T-helper 9 cell (primary cell): ENCODE data around the gene VSTM2L.

ENCODE experiments used
- DNase-seq: peaks from one replicate; pipeline ENCODE4 v3.0.0-alpha.2; 2020

Gene VSTM2L

GRCh38 chr20:37878835-37879599 lies 23.9 kb upstream of the VSTM2L start:
- DNase-seq: no peak

DNA sequence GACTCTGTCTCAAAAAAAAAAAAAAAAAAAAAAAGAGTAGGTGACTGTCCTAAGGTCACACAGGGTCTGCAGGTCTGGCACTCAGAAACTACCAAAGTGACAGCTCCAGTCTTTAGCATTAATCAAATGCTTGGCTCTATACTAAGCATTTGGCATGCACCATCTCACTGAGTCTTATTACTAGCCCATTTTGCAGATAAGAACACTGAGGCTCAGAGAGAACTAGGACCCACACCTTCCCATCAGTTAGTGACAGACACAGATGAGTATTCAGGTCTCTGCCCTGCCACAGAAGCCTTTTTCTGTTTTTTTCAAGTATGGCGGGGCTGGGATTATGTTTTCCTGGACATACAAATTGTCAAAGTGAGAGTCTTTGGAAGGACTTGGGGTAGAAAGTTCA lies 23.1 kb upstream of the VSTM2L start:
- no peak for DNase-seq

GRCh38 chr20:37880726-37881591 lies 22.0 kb upstream of the VSTM2L start:
- DNase-seq: no peak

DNA sequence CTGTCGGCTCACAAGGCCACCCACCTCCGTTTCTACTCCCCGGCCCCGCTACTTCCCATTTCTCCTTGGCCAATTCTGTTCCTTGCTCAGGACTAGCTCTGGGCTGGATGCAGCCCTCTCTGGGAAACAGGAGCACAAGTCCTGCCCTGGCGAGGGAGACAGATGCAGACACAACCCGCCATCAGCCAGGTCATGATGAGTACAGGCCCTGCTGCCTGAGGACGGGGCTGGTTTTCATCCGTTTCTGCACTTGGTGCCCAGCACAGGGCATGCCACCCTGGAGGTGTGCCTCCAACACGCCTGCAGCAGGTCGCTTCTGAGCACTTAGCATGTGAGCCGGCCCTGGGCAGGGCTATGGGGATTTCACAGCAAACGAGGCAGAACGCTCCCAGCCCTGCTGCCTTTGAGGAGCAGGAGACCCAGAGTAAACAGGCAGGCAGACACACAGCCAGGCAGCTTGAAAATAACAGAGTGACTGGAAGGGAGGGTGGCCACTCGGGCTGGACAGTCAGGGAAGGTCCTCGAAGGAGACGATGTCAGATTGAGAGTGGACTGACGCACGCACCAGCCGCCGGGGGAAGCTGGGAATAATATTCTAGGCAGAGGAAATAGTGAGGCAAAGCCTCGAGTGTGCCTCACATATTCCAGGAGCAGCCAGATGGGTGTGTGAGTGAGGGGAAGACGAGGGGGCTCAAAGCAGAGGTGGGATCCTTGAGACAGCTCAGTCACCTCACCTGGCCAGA lies 21.2 kb upstream of the VSTM2L start:
- DNase-seq: no peak

DNA sequence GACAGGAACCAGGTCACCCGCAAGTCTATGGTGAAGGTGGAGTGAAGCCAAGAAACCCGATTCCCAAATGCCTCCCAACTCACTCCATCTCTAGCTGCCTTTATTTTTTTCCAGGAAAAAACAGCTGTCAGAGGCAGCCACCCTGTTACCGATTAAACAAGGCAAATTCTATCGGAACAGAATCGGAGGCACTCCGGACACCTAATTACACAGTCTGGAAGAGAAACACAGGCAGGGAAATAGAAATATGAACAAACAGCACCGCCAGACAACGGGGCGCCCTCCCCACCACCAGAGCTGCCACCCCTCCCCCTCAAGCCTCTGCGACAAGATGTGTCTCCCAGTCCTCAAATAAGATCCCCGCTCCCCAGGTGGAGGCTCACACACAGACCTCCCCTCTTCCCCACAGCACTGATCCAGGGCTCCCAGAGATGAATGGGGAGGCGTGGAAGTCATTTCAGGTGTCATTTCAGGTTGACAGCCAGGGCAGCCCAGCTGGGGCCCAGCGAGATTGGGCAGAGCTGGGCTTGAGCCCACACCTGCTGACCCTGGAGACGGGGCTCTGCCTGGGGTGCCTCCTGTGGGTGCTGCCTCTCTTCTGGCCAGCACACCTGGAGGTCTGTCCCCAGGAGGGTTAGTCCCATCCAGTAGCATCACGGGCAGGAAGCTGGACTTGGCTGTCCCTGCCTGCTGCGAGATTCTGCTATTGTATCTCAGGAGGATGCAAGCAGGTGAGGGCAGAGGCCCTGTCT lies 19.8 kb upstream of the VSTM2L start:
- DNase-seq: no peak

DNA sequence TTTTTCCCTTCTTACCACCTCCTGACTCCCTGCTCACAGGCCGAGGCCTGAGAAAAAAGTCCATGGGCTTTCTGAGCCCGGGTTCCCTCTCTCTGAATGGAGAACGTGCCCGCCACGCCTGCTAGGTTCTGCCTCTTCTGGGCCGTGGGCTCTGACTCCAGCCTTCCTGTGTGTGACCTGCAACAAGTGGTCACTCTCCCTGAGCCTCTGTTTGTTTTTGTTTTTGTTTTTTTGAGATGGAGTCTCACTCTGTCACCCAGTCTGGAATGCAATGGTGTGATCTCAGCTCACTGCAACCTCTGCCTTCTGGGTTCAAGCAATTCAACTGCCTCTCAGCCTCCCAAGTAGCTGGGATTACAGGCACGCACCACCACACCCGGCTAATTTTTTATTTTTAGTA lies 17.9 kb upstream of the VSTM2L start:
- DNase-seq: no peak

- no peak for DNase-seq
Measured at GRCh38 chr20:37885593-37886503, 17.1 kb upstream of the VSTM2L start.

GRCh38 chr20:37886851-37887297 lies 16.1 kb upstream of the VSTM2L start:
- no peak for DNase-seq

- DNase-seq: no peak
Measured at GRCh38 chr20:37888641-37889040, 14.3 kb upstream of the VSTM2L start.

DNA sequence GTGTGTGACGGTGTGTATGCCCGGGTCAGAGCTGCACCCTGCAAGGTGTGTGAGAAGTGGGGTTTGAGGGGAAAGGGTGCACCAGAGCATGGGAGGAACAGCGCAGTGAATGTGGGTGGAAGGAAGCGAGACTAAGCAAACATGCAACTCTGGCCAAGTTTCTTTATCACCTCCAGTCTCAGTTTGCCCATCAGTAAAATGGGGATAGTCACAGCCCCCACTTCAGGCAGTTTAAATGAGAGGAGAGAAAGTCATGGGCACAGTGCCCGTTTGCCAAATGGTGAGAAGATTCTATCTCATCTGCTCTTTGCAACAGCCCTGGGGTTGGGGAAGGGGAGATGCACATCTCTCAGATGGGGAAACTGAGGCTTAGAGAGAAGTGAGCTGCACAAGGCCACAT lies 12.8 kb upstream of the VSTM2L start:
- DNase-seq: no peak

DNA sequence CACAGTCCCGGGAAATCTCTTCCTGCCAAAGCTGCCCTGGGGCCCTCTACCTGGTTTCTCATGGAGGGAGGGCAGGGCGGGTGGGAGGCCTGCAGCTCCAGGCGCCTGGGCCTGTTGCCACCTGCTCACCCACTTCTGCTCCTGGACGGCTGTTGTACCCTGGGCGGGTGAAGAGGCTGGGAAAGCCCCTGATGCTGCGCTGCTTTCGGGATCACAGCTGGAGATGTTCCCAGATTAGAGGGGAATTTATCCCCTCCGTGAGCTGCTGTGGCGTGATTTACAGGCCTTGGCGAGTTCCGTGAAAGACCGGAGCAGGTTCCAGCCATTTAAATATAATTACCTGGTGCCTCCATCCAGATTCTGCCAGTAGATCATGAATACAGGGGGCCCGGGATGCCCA lies 12.3 kb upstream of the VSTM2L start:
- DNase-seq: no peak

DNA sequence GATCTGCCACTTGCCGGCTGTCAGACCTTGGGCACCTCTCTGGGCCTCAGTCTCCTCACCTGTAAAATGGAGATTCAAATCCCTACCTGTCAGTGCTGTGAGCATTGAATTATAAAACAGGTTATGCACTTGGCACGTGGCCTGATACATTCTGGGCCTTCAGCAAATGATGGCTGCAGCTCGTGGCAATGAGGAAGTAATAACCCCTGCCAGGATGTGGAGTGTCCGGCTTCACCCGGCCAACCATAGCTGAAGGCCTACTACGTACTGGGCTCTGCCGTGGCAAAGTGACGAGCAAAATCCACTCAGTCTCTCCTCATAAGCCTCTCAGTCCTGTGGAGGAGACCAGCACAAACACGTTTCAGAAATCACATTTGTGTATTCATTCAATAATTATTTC lies 10.9 kb upstream of the VSTM2L start:
- no peak for DNase-seq

GRCh38 chr20:37893566-37894241 lies 9.2 kb upstream of the VSTM2L start:
- no peak for DNase-seq

DNA sequence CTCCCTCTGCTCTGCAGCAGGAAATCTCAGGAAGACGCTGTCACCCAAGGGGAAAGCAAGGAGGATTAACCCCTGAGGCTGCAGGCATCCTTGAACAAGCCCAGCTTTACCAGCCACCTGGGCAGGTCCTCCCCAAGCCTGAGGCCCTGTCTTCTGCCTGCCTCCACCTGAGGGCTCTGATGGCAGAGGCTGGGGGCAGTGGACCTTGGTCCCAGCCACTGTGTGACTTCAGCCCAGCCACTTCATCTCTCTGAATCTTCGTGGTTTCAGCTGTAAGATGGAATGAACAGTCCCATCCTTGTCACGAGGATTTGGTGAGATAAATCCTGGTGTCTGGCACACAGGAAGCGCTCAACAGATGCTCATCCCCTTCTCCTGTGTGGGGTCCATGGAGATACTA lies 8.5 kb upstream of the VSTM2L start:
- DNase-seq: no peak

DNA sequence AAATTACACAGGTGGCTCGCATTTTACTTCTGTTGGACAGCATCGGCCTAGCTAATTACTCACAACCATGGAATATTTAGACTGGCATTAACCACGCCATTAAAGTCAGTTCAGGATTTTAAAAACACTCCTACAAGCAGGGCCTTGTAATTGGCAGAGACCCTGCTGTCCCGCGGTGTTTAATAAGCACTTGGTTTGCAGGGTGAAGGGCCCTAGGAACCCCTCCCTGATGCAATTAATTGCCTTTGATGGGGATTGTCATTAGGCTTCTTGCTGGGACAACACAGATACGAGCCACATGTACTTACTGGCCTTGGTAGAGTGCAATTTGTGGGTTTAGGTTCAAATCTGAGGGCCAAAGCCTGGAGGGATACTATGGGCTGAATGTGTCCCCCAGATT lies 7.8 kb upstream of the VSTM2L start:
- DNase-seq: no peak

- no peak for DNase-seq
Measured at GRCh38 chr20:37896932-37897548, 5.9 kb upstream of the VSTM2L start.

DNA sequence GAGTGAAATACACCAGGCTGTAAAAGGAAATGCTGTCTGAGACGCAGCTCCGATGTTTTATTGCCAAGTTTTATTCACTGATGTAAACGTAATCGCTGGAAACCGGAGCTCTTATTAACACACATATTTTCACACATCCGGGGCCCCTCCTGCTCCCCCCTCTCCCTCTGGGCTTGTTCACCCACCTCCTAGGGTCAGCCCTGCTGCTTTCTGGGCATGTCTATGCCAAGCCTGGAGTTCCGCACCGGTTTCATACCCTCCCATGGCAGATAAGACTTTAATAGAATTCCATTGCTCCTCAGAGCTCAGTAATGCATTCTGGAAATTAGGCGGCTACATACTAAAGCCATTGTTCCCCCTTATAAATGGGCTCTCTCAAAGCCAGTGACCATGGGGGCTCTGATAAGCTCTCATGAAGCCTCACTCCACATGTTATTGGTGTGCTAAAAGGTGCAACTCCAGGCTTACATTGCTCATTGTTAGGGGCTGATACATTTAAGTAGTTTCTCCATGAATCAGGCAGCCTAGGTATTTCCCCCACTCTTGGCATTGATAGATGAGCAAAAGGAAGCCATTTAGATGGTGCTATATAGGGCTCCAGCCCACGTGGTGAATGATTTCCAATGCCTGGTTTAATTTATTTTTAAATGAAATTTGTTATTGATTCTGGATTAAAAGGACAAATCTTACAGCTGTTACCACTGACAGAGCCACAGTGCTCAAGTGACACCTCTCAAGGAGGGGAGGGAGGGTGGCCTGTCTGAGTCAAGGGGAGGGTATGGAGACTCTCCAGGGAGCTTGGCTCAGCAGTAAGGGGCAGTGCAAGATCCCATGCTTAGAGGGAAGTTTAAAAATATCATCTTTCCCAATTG lies 4.5 kb upstream of the VSTM2L start:
- DNase-seq: no peak

GRCh38 chr20:37899105-37900045 lies 3.6 kb upstream of the VSTM2L start:
- DNase-seq: no peak
